ENCODE data around the gene GGTA1.
"Not testable (repeated sequence)": the region's sequence is repeated elsewhere in the genome, so short reads cannot be mapped to it uniquely, and the experiment has no call there.

The GGTA1 gene

DNA sequence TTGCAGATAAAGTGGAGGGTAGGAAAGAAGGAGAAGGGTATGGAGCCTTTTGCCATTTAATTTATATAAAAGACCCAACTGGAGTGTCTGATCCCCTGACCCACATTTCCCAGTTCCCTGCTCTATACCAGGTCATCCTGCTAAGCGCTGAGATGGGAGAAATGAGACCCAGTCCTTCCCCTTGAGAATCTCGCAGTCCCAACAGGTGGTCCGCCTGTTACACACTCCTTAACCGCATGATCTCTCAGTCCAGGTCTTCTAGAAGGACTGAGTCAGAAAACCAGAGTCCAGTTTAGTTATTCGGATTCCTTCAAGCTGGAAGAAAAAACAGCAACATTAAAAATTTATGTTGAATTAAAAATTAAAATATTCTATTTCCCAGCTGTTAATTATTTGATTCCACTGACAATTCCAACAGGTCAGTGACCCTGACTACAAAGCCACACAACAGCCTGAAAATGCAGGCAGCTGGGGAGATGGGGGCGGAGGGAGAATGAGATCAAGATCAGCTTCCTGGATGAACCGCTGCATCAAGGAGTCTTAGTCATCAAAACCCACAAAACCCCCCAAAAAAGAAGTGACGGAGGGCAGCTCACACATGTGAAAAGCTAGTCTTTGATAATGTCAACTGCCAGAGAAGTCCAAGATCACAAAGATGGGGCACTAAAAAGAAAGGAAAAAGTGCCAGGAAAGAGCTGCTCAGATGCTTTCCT is 44.0 kb downstream of the GGTA1 start:
- DNase-seq: no peak

DNA sequence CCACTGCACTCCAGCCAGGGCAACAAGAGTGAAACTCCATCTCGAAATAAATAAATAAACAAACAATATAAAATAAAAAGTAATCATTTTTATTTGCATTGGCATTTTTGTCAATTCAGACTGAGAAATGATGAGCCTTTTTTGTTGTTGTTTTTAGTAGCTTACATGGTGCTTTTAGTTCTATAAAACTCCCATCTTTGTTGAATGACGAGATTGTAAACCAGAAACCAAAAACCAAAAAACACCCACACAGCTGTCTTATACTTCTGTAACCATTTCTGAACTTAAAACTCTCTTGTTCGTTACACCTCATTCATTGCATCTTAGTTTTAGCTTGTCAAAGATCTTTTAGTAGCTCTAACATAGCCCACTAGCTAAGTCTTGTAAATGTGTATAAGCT is 44.7 kb downstream of the GGTA1 start:
- DNase-seq: no peak

DNA sequence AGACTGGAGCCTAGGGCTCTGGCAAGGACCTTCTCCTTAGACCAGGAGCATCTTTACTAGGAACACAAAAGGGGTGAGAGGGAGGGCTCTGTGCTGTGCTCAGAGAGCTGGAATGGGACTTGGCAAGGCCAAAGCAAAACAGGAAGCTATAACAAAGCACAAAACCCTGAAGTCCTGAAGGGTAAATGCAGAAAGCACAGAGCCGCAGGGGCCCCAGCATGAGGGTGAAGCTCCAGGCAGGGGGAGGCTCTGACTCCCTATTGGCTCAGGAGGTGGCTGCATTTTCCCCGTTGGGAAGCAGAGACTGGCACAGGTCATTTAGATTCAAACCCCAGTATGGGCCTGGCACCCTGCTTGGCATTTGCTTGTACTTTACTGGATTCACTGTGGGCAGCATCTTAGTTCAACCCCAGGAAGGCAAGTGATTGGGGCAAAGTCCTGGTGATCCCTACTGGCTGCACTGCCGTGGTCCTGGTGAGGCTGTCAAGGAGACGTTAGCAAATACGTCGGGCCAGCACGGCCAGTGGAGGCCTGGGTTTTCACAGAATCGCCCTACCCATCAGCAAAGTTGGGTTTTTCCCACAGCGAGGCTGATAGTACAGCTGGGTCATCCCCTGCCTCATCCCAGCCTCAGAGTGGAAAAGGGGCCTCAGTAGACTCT is 46.3 kb downstream of the GGTA1 start:
- DNase-seq: no peak

DNA sequence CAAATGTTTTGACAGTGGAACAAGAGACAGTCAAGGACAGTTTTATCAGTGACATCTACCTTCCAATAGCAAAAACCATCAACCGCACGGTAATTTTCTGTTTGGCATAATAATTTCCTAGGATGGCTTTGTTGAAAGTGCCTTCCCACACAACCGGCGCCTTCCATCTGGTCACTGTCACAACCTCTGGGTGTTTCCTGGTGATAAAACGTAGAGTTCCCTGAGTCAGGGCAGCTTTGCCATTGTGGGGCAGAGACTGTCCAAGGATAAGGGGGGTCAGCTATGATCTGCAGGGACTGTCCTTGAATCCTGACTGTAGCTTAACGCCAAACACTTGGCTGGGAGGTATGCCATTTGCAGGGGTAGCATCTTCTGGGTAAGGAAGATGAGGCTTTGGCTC is 47.6 kb downstream of the GGTA1 start:
- no peak for DNase-seq

DNA sequence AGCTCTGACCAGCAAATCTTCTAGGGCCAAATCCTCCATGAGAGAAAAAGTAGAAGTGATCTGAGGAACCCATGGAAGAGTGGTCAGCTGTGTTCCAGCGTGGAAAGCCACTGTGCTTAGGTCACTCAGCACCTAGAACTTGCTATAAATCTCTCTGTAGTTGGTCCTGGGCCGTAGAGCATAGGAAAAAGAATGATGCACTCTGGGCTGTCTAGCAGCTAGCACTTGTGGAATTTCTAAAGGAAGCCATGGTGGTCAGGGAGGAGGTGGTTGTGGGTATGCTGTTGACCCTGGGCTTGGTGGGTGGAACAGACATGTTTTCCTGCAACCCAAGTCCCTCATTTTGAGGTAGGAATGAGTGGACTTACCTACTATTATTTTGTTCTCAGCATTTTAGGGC is 48.1 kb downstream of the GGTA1 start:
- no peak for DNase-seq

DNA sequence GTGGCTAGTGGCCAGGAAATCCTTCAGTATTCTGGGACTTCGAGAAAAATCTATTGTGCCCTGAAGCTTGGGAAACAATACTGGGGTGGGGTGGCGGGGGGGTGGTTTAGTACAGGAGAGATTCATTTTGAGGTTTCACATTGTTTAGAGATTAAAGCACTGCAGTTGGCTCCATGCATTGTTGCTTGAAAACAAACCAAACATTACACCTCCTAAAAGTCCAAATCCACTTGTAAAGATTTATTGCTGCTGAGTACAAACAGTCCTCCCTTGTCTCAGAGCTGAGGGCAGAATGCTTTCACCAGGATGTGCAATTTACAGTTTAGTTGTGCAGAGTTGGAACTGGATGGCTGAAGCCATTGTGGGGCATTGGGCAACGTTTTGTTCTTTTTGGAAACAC is 49.4 kb downstream of the GGTA1 start:
- DNase-seq: no peak

DNA sequence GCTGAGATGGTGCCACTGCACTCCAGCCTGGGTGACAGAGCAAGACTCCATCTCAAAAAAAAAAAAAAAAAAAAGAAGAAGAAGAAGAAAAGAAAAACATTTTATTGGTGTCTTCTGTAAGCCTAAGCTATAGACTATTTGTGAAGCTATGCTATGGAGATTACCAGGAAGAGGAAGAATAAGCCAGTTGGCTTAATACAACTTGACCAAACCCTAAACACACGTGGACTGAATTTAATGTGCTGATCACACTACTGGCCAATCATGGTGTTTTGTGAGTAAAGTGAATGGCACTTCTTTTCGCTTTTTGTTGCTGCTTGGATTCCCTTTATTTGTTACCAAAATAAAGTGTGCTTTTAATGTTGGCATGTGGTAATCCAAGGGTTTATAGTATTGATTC is 49.9 kb downstream of the GGTA1 start:
- DNase-seq: no peak

DNA sequence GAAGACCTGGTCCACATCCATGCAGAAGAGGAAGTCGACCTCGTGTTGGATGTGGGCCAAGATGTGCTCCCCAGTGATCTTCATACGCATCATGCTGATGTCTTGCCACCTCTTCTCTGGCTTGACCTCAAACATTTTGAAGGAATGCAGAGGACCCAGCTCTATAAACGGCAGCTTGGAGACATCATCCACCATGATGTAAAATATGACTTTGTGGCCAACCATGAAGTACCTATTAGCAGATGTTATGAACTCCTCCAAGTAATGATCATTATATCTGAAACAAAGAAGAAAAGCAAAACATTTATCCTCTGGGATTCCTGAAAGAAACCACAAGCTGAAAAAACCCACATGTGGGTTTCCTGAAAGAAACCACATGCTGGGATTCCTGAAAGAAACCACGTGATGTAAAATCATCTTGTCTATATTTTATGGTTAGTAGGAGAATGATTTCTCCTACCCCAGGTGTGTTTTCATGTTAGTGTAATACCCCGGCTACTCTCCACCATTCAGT is 52.3 kb downstream of the GGTA1 start:
- no peak for DNase-seq

DNA sequence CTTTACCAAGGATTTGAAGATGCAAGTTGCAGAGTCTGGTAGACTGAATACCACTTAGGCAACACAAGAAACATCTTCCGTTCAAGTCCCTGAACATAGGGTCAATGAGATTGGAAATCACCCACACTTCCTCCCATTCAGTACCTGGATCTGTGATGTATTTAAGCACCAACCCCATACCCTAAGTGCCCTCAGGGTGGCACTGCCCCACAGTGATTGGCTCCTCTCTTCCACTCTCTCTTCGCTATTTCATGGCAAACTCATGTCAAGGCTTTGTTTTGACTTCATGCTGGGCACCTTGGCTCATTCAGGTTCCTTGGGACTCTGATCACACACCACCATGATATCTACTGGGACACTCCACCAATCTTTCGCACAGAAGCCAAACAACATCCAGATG is 53.7 kb downstream of the GGTA1 start:
- no peak for DNase-seq

DNA sequence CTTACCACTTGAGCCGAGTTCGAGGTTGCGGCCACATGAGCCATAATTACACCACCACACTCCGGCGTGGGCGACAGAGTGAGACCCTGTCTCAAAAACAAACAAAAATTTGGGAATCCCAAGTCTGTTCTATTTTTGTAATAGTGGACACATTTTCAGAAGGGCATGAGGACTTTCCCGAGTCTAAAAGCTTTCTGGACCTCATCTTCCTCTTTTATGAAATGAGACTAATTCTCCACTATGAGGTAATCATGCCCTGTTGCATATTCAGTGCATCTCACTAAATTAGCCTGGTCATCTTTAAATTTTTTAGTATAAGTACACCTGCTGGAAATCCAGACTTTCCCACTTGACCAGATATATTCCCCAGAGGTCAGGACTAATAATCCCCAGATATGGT is 55.7 kb downstream of the GGTA1 start:
- DNase-seq: no peak

DNA sequence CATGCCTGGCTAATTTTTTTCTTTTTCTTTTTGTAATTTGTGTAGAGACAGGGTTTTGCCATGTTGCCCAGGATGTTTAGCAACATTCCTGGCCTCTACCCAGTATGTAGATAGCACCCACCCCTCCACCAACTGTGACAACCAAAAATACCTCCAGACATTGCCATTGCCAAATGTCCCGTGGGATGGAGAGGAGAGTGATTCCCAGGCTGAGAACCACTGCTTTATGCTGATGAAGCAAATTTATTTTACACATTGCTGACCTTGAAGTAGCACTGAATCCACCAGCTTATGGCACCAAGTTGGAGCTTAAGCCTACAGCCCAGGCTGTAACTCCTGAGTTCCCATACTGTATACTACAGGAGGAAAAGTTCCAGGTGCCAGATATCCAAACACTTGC is 58.5 kb downstream of the GGTA1 start:
- DNase-seq: no peak

DNA sequence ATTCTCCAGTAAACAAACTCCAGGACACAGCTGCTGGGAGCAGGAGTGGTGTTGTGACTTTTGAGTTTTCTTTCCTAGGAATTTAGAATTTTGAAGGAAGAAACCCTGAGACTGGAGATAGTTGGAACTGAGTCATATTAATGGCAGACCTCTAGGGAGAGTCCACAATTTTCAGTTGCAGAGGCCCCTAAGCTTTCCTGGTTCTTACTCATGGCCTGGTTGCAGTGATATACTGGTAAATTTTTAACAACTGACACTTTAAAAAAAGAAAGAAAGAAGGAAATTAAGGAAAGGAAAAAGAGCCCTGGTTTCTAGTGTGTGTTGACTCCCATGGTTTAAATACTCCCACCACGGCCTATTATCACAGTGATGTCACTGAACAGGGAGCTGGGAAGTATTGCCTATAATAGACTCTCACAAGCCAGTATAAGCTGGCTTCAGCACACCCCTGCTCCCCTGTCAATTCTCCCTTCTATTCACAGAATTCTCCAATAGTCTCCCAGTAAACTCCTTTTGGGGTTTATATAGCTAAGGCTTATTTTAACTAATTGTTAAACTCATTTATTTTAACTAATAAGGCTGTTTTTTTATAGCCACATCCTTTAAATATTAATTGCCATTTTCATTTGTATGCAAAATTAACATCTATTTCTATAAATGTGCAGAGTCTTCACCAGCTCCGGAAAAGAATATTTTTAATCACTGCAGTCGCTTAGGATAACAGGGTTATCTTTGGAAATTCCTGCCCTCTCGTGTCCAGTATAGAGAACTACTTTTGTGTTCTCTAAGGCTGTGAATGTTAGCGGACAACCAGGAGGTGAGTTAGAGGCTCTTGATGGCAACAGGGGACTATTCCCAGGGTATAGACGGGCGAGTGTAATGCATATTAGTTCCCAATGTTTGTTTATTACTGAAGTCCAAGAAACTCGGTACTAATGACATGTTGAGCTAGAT is 59.7 kb downstream of the GGTA1 start:
- no peak for DNase-seq

DNA sequence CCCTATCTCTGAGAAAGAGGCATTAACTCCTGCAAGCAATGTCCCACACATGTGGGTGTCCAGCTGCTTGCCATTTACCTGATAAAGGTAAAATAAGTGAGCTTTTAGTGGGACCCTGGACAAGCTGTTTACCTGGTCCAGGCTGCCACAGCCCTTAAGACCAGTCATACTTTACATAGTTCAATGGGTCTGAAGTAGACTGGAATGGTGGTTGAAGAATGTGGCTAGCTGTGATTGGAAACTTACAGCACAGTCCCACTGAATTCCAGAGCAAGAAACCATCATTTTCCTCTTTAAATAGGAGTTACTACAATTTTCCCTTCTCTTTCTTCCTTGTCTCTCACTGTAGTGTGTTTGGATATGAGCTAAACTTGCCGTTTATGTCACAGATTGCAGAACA is 60.6 kb downstream of the GGTA1 start:
- DNase-seq: no peak

DNA sequence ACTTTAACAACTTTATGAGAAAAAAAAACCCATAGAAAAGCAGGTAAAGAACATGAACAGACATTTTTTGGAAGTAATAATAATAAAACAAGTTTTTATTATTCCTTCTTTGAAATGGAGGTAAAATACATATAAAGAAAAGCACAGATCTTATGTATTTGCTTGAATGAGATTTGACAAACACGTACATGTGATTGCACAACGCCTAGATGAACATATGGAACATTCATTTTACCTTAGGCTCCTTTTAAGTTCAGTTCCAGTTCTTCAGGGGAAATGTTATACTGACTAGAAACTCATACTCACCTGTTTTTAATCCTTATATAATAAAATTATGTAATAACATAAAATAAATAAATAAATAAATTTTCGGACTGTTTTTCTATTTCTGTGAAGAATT is 61.8 kb downstream of the GGTA1 start:
- no peak for DNase-seq

DNA sequence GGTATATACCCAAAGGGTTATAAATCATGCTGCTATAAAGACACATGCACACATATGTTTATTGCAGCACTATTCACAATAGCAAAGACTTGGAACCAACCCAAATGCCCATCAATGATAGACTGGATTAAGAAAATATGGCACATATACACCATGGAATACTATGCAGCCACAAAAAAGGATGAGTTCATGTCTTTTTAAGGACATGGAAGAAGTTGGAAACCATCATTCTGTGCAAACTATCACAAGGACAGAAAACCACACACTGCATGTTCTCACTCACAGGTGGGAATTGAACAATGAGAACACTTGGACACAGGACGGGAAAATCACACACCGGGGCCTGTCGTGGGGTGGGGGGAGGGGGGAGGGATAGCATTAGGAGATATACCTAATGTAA is 62.6 kb downstream of the GGTA1 start:
- DNase-seq: not testable (repeated sequence)

DNA sequence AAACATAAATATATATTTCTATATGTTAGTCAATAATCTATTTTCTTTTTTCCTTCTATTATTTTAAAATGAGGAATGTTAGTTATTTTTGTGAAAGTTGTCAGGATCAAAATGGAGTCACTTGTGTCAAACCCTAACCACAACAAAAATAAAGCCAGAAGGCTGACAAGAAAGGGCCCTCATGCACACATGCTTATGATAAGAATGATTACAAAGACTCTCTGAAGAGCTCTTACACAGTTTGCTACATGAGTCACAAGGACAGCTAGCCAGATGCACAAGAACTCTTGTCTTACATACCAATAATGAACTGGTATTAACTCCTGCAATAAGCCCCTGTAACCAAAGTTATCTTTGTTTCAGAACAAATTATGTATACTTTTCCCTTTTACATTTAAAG is 64.7 kb downstream of the GGTA1 start:
- no peak for DNase-seq

DNA sequence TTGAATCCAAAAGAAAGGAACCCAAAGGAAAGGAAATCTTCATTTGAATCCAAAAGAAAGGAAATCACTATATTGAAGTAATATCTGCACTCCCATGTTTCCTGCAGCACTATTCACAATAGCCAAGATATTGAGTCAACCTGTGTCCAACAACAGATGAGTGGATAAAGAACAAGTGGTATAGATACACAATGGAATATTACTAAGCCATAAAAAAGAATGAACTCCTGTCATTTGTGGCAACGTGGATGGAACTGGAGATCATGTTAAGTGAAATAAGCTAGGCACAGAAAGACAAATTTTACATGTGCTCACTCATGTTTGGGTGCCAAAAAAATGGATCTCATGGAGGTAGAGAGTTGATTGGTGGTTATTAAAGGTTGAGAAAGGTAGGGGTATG is 71.7 kb downstream of the GGTA1 start:
- DNase-seq: no peak

DNA sequence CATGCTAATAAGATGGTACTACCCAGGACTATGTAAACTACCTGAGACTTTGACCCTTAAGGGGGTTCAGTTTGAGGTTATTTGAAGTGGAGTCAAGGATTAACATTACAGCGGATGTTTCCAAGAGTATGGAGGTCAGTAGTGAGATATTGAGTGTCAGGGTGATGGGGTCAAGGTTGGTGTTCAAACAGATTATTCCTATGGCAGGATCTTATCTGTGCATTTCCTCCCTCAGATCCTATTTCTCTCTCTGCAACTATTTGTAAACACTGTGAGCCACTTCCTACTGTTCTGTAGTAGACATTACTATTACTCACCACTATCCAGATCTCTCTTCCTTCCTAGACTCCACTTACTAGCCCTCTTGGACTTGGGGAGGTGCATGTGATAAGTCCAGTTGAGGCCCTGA is 75.6 kb downstream of the GGTA1 start:
- DNase-seq: no peak

DNA sequence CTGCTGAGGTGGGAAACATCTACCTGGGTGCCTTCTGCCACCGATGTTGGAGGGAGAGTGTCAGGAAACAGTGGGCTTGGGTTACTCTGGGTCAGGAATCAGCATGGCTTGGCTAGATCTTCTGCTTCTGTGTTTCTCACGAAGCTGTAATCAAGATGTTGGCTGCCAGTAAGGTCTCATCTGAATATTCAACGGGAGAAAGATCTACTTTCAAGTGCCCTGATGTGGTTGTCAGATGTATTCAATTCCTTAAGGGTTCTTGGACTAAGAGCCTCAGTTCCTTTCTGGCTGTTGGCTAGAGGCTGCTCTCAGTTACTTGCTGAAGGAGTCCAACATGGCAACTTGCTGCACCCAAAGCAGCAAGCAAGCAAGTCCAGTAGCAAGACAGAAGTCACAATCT is 87.7 kb downstream of the GGTA1 start:
- no peak for DNase-seq

DNA sequence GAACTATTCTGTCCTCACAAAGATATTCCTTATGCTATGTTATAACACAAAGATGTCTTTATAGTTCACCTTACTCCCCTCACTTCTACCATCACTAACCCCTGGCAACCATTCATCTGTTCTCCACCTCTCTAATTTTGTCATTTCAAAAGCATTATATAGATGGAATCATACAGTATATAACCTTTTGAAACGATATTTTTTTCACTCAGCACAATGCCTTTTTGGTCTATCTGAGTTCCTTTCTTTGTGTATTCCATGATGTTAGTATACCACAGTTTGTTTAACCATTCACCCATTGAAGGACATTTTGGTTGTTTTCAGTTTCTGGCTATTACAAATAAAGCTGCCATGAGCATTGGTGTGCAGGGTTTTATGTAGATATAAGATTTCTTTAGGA is 93.7 kb downstream of the GGTA1 start:
- DNase-seq: no peak
